Neural cell (in vitro differentiated cells): ENCODE data around the gene IRS1. TPM values are rescaled to one million over a fixed set of nuclear protein-coding genes. Genes with fewer than 3 reads are reported as not detected.

Experiments used
- H2AFZ ChIP-seq: fragments of 200-600, 300-800 bp; sonication (generic), shearing (Covaris generic); 2 replicates; pipeline ENCODE4 v1.6.0; 2014; ENCODE audit warnings: low read depth, mild to moderate bottlenecking, antibody characterized with exemption, low read length, moderate library complexity
- H3F3A ChIP-seq: fragments of 200-600 bp; shearing (Covaris generic); 2 replicates; pipeline ENCODE4 v1.6.1; 2016; ENCODE audit warnings: mild to moderate bottlenecking, moderate library complexity, mixed read lengths, antibody characterized with exemption, low read length; ENCODE audit not compliant: insufficient read depth, poor library complexity, severe bottlenecking
- H3K27ac ChIP-seq: fragments of 200-600, 300-800 bp; sonication (generic), shearing (Covaris generic); 2 replicates; pipeline ENCODE4 v1.5.1; 2014; ENCODE audit warnings: mild to moderate bottlenecking, low read length, moderate library complexity
- H3K27me3 ChIP-seq: fragments of 300-800, 200-600 bp; sonication (generic), shearing (Covaris generic); 2 replicates; pipeline ENCODE4 v1.6.0; 2014; ENCODE audit warnings: mild to moderate bottlenecking, low read depth, low read length, moderate library complexity; ENCODE audit not compliant: insufficient read depth
- H3K36me3 ChIP-seq: fragments of 300-800, 200-600 bp; sonication (generic), shearing (Covaris generic); 2 replicates; pipeline ENCODE4 v1.5.1; 2014; ENCODE audit warnings: mild to moderate bottlenecking, antibody characterized with exemption, low read length, moderate library complexity; ENCODE audit not compliant: insufficient read depth
- H3K4me2 ChIP-seq: fragments of 300-800, 200-600 bp; sonication (generic), shearing (Covaris generic); 2 replicates; pipeline ENCODE4 v1.6.0; 2014; ENCODE audit warnings: mild to moderate bottlenecking, low read length
- H3K4me3 ChIP-seq: fragments of 300-800, 200-600 bp; sonication (generic), shearing (Covaris generic); 2 replicates; pipeline ENCODE4 v1.5.1; 2014; ENCODE audit warnings: mild to moderate bottlenecking, low read length, moderate library complexity
- H3K79me2 ChIP-seq: fragments of 200-600 bp; shearing (Covaris generic); replicated peaks from 2 replicates; pipeline ENCODE4 v1.6.0; 2014; ENCODE audit warnings: mild to moderate bottlenecking, low read length, moderate library complexity; ENCODE audit not compliant: insufficient read depth
- H3K9ac ChIP-seq: fragments of 300-800, 200-600 bp; sonication (generic), shearing (Covaris generic); 2 replicates; pipeline ENCODE4 v1.6.1; 2016; ENCODE audit warnings: mild to moderate bottlenecking, low read length, mixed read lengths
- H3K9me2 ChIP-seq: fragments of 200-600 bp; shearing (Covaris generic); 2 replicates; pipeline ENCODE4 v1.6.1; 2016; ENCODE audit warnings: mild to moderate bottlenecking, low read length, mixed read lengths; ENCODE audit not compliant: insufficient read depth
- H3K9me3 ChIP-seq: fragments of 200-600, 300-800 bp; sonication (generic), shearing (Covaris generic); 2 replicates; pipeline ENCODE4 v1.6.1; 2016; ENCODE audit warnings: mild to moderate bottlenecking, mixed run types, low read length, moderate library complexity, mixed read lengths
- H4K20me1 ChIP-seq: fragments of 200-600 bp; shearing (Covaris generic); 2 replicates; pipeline ENCODE4 v1.6.1; 2016; ENCODE audit warnings: mild to moderate bottlenecking, mixed run types; ENCODE audit not compliant: insufficient read depth
- EP300 ChIP-seq: fragments of 450-650 bp; conservative IDR thresholded peaks from 2 replicates; pipeline ENCODE4 v1.6.1; 2014; ENCODE audit warnings: antibody characterized with exemption, mild to moderate bottlenecking, moderate library complexity; ENCODE audit not compliant: poor library complexity, severe bottlenecking
- EZH2 ChIP-seq: fragments of 200-600, 300-800 bp; shearing (Covaris generic), sonication (generic); IDR thresholded peaks from 2 replicates; pipeline ENCODE4 v1.6.1; 2014; ENCODE audit warnings: antibody characterized with exemption, low read length, borderline replicate concordance, mild to moderate bottlenecking; ENCODE audit not compliant: insufficient read depth, poor library complexity, severe bottlenecking
- MXI1 ChIP-seq: fragments of 450-650 bp; conservative IDR thresholded peaks from 2 replicates; pipeline ENCODE4 v1.6.1; 2014; ENCODE audit warnings: antibody characterized with exemption, mild to moderate bottlenecking; ENCODE audit not compliant: poor library complexity, severe bottlenecking
- POLR2AphosphoS5 ChIP-seq: IDR thresholded peaks from 2 replicates; pipeline ENCODE4 v1.6.1; 2012
- RAD21 ChIP-seq: fragments of 450-650 bp; conservative IDR thresholded peaks from 2 replicates; pipeline ENCODE4 v1.6.1; 2014; ENCODE audit warnings: antibody characterized with exemption, mild to moderate bottlenecking, moderate library complexity
- SMC3 ChIP-seq: fragments of 450-650 bp; conservative IDR thresholded peaks from 2 replicates; pipeline ENCODE4 v1.6.1; 2014; ENCODE audit warnings: antibody characterized with exemption, mild to moderate bottlenecking, moderate library complexity; ENCODE audit not compliant: poor library complexity
- TAF1 ChIP-seq: IDR thresholded peaks from 2 replicates; pipeline ENCODE4 v1.6.1; 2012; ENCODE audit warnings: low read depth
- polyA plus RNA-seq: library from polyadenylated mRNA; depleted of rRNA; stranded (reverse); fragments of >200 nt; gene quantifications from 2 replicates; pipeline ENCODE4 v1.2.3, GENCODE V29; 2014
- TF ChIP-seq, protein P1 (sequence below): fragments of 450-650 bp; IDR thresholded peaks from 2 replicates; pipeline ENCODE4 v1.5.1; 2014; ENCODE audit warnings: antibody characterized with exemption, mild to moderate bottlenecking, moderate library complexity; ENCODE audit not compliant: poor library complexity, severe bottlenecking
- TF ChIP-seq, protein P2 (sequence below): IDR thresholded peaks from 2 replicates; pipeline ENCODE4 v1.6.1; 2012; ENCODE audit warnings: borderline replicate concordance

The IRS1 gene
- polyA plus RNA-seq, 1 donor from 2014 or later = 7.2 TPM

DNA sequence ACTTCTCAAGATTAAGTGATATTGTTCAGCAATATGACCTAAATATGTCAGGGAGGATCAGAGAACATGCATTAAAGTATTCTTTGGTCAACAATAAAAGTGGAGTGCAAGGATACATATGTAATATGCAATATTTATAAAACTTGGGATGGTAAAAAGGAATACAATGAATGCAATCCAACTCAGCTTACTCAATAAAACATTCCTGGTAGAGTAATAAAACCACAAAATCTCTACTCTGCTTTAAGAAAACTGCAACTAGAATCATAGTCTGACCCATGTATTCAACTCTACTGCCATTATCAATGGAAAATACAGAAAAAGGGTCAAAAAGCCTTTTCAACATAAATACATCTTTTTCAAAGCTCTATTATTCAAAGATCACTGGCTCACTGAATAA is 11.6 kb downstream of the IRS1 start:
- TF ChIP-seq RAD21 (no peak), SMC3 (no peak), EZH2 (no peak), MXI1 (no peak), POLR2AphosphoS5 (no peak), TAF1 (no peak), EP300 (no peak)
- TF ChIP-seq, protein P1, sequence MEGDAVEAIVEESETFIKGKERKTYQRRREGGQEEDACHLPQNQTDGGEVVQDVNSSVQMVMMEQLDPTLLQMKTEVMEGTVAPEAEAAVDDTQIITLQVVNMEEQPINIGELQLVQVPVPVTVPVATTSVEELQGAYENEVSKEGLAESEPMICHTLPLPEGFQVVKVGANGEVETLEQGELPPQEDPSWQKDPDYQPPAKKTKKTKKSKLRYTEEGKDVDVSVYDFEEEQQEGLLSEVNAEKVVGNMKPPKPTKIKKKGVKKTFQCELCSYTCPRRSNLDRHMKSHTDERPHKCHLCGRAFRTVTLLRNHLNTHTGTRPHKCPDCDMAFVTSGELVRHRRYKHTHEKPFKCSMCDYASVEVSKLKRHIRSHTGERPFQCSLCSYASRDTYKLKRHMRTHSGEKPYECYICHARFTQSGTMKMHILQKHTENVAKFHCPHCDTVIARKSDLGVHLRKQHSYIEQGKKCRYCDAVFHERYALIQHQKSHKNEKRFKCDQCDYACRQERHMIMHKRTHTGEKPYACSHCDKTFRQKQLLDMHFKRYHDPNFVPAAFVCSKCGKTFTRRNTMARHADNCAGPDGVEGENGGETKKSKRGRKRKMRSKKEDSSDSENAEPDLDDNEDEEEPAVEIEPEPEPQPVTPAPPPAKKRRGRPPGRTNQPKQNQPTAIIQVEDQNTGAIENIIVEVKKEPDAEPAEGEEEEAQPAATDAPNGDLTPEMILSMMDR = no peak
- TF ChIP-seq, protein P2, sequence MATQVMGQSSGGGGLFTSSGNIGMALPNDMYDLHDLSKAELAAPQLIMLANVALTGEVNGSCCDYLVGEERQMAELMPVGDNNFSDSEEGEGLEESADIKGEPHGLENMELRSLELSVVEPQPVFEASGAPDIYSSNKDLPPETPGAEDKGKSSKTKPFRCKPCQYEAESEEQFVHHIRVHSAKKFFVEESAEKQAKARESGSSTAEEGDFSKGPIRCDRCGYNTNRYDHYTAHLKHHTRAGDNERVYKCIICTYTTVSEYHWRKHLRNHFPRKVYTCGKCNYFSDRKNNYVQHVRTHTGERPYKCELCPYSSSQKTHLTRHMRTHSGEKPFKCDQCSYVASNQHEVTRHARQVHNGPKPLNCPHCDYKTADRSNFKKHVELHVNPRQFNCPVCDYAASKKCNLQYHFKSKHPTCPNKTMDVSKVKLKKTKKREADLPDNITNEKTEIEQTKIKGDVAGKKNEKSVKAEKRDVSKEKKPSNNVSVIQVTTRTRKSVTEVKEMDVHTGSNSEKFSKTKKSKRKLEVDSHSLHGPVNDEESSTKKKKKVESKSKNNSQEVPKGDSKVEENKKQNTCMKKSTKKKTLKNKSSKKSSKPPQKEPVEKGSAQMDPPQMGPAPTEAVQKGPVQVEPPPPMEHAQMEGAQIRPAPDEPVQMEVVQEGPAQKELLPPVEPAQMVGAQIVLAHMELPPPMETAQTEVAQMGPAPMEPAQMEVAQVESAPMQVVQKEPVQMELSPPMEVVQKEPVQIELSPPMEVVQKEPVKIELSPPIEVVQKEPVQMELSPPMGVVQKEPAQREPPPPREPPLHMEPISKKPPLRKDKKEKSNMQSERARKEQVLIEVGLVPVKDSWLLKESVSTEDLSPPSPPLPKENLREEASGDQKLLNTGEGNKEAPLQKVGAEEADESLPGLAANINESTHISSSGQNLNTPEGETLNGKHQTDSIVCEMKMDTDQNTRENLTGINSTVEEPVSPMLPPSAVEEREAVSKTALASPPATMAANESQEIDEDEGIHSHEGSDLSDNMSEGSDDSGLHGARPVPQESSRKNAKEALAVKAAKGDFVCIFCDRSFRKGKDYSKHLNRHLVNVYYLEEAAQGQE = no peak
- H3K9ac ChIP-seq = no peak overlapping the region
- H4K20me1 ChIP-seq = no peaks in the 10 kb centered on the region
- no peak overlapping the region for H2AFZ ChIP-seq
- H3K4me2 ChIP-seq = no peak overlapping the region
- no peaks in the 10 kb centered on the region for H3F3A ChIP-seq
- peaks cover 80% of the 10 kb centered on the region for H3K79me2 ChIP-seq
- no peaks in the 10 kb centered on the region for H3K9me3 ChIP-seq
- H3K4me3 ChIP-seq = no peak overlapping the region
- no peaks in the 10 kb centered on the region for H3K27me3 ChIP-seq
- no peak overlapping the region for H3K27ac ChIP-seq
- H3K9me2 ChIP-seq = no peaks in the 10 kb centered on the region
- H3K36me3 ChIP-seq = no peaks in the 10 kb centered on the region

DNA sequence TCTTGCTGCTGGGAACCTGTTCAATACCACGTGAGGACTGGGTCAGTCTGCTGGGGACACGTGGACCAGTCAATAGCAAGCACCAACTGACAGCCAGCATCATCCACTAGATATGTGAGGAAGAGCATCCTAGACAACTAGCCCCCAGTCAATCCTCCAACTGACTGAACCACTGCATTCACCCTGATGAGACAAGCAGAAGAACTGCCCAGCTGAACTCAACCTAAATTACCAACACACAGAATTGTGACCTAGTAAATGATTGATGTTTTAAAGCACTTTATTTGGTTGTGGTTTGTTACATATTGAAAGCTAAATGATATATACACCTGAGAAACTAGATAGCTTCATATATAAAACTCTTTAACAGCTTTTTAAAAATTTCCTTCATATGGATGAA is 15.7 kb downstream of the IRS1 start:
- no peak overlapping the region for H3K27ac ChIP-seq
- no peaks in the 10 kb centered on the region for H3F3A ChIP-seq
- H3K36me3 ChIP-seq = no peaks in the 10 kb centered on the region
- no peaks in the 10 kb centered on the region for H3K9me2 ChIP-seq
- no peak overlapping the region for H2AFZ ChIP-seq
- TF ChIP-seq EZH2 = no peak
- TF ChIP-seq, protein P2 = no peak
- TF ChIP-seq, protein P1 = no peak
- TF ChIP-seq MXI1 = no peak
- TF ChIP-seq EP300 = no peak
- no peak for TF ChIP-seq SMC3
- no peak for TF ChIP-seq POLR2AphosphoS5
- no peak for TF ChIP-seq TAF1
- no peak for TF ChIP-seq RAD21
- H3K4me2 ChIP-seq = no peak overlapping the region
- H3K79me2 ChIP-seq = peaks cover 47% of the 10 kb centered on the region
- H3K27me3 ChIP-seq = no peaks in the 10 kb centered on the region
- H3K4me3 ChIP-seq = no peak overlapping the region
- no peaks in the 10 kb centered on the region for H4K20me1 ChIP-seq
- H3K9me3 ChIP-seq = no peaks in the 10 kb centered on the region
- H3K9ac ChIP-seq = no peak overlapping the region
